SKM-1 (cell line): Measurements from ENCODE around the gene UMAD1.

Experiments
- DNase-seq: peaks from one replicate; lab custom pipeline; 2025; ENCODE audit not compliant: unreplicated experiment; lab: John Stamatoyannopoulos, UW

UMAD1 gene

DNA sequence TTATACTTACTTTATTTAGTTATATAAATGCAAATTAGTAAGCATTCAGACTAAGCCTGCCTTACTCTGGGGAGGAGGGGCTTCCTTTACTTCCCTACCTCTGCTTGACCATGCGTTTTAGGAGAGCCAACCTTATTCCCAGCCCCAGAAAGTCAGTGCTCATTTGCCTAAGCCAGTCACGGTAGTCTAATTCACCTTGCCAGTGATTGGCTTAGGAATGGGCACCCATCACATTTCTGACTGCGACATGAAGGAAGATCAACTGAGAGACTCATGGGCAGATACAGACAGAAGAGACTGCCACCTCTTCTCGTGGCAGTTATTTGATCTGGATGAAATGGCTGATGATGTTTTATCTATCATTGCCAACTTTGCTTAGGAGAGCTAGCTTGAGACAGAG lies 48.4 kb downstream of the UMAD1 start:
- no peak for DNase-seq

DNA sequence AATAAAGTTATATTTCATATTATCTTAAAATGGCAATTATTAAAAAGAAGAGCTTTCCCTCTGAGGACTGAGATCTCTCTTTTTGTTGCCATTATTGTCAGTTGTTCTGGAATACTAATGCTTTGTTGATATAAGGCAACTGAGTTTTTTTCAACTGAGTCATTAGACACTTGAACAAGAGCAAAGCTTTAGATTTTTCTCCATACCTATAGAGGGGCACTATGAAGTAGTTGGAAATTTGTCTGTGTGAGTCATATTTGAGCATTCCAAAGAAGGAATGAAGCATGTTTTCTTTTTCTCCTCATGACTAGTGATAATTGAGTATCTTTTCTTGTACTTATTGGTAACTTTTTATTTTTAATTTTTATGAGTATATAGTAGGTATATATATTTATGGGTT lies 53.3 kb downstream of the UMAD1 start:
- DNase-seq: no peak

DNA sequence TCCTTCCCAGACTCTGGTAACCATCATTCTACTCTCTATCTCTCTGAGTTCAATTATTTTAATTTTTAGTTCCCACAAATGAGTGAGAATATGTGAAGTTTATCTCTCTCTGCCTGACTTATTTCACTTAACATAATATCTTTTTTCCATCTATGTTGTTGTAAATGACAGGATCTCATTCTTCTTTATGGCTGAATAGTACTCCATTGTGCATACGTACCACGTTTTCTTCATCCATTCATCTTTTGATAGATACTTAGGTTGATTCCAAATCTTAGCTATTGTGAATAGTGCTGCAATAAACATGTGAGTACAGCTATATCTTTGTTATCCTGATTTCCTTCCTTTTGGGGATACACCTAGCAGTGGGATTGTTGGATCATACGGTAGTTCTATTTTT lies 54.0 kb downstream of the UMAD1 start:
- no peak for DNase-seq

DNA sequence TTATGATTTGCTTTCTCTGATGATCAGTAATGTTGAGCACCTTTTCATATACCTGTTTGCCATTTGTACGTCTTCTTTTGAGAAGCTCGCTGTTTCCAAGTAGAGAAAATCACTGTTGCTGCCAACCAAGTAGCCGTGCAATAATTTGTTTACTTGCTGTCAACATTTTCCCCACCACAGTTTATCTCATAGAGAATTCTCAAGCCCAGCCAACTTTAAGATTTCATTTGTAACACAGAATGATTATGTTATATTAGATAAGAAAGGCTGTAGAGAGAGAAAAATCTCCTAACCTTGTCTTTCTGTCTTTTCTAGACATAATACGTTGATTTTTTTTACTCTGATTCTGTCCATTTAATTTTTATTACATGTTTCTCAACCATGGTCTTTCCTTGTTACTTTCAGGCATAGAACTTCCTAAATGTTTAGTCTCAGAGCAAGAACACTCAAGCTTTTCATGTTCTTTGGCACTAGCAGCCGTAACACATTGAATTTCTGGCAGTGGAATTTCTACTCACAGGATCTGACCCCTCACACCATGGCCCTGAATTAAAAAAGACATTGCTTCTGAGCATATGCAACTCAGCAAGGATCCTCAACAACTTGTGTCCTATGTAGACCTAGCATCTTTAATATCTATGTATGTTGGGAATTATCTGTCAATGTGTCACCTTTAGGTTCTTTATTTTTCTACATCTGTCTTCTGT lies 54.7 kb downstream of the UMAD1 start:
- DNase-seq: no peak

DNA sequence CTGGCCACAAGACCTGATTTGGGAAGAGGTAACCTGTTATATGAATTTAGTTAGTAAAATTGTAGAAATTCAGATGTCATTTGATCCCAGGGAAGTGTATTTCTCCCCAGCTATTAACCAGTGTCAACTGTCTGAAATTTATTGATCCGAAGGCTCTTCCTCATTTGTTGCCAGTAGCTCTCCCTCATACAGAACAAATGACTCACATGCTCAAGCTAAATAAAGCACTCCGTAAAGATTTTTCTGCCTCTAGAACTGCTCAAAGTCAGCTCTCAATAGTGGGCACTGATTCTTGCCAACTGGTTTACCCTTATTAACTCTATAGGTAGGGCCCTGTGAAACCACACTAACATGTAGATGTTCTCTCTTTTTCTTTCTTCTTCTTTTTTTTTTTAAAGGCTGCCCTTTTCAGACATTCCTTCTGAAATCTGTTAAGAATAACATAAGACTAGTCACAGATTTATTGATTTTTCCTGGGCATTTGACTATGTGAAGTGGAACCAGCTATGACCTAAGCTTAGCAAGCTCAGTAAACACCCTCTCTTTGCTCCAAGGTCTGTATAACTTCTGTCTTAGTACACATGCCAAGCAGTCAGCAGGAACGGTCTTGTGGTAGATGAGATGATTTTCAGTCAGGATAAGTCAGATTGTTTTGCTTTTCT lies 56.0 kb downstream of the UMAD1 start:
- DNase-seq: no peak

DNA sequence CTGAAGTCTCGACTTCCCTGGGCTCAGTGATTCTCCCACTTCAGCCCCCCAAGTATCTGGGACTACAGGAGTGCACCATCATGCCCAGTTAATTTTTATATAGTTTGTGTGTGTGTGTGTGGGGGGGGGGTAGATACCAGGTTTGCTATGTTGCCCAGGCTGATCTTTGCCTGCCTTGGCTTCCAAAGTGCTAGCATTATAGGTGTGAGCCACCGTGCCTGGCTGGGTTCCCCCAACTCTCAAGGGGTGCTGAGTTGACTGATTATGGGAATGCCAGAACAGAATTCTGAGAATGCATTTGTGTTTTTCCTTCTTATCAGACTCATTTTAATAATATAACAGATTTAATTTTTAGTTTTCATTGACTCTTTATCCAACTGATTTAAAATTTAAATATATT lies 58.4 kb downstream of the UMAD1 start:
- no peak for DNase-seq

DNA sequence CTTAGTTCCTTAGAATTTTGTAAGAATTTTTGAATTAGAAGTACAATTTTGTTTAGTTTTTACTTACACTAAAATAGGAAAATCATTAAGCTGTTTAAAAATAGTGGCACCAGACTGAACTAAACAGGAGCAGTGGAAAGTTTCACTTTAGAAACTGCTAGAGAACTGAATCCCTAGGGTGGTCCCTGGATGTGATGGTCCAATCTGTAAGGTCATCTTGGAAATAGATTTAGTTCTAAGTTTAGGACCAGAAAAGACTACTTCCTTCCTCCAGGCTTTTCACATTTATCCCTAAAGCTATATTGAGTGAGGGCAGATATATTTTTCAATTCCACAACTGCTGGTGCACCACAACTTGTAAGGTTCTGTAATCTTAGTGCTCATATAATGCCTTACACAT lies 58.8 kb downstream of the UMAD1 start:
- DNase-seq: no peak

DNA sequence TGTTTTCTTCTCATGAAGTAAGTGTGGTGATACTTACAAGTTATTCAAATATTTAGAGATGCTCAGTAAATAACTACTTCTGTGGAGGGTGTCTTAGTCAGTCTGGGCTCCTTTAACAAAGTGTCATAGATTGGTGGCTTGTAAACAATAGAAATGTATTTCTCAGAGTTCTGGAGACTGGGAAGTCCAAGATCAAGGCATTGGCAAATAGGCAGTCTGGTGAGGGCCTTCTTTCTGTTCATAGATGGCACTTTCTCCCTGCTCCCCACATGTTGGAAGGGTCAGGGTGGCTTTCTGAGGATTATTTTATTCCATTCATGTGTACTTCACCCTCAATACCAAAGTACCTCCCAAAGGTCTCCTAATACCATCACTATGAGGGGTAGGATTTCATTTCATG lies 59.4 kb downstream of the UMAD1 start:
- DNase-seq: no peak

DNA sequence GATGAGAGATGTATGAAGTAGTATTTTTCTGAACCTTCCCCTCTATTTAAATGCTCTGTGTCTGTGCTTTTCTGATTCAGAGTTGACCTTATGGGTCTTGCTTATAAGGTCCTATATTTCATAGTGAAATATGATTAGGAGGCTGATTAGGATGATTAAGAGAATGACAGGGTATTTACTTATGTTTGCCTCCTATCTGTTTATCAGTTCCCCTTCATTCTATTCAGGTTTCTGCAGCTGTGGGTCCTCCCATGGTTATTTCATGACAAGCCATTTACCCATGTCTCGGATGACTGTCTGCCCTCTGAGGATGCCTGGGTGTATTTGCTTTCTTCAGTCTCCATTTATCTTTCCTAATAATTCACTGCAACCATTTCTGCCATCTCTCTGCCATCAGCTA lies 61.0 kb downstream of the UMAD1 start:
- DNase-seq: no peak

DNA sequence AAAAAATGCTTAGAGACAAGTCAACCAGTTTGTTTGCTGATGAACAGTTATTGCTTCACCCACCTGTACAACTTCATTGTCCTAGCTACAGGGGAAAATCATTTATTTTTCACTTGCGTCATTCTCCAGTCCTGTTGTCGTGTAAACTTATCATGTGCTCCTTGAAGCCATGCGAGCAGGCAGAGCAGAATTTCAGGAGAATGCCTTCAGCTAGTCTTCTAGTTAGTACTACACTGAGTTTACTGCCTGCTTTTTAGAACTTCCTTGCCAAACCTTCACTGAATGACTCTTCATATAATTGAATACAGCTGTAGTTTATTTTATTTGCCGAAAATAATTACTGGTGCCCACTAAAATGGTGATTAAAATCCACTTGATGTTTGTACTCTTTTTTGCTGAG lies 62.3 kb downstream of the UMAD1 start:
- DNase-seq: no peak

DNA sequence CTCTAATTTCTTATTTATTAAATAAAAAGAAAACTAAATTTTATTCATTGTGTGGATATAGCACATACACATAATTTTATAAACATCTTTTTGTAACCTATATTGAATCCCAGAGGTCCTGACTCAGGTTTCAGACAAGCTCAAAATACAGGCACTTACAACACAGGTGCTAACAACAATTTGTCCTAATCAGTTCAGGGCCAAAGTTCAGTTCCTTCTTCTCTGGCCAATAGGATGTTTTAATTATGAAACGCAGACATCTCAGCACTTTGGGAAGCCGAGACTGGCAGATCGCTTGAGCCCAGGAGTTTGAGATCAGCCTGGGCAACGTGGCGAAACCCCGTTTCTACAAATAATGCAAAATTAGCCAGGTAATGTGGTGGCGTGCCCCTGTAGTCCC lies 62.9 kb downstream of the UMAD1 start:
- no peak for DNase-seq

DNA sequence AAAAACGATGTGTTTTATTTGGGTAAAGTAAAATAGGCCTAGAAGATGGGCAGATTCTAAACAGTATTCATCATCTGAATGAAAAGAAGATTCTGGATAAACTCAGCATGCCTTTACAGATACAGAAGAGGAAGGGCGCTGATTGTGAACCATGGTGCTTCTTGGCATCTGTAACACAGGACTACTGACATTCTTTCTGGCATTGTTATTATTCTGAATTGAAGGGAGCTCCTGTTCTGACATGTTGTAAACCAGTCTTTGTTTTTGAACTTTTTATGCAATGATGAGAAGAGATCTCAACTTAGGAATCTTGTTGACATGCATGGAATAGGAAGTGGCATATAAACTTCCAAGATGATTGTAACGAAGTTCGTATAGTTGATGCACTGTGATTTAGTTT lies 64.3 kb downstream of the UMAD1 start:
- no peak for DNase-seq

DNA sequence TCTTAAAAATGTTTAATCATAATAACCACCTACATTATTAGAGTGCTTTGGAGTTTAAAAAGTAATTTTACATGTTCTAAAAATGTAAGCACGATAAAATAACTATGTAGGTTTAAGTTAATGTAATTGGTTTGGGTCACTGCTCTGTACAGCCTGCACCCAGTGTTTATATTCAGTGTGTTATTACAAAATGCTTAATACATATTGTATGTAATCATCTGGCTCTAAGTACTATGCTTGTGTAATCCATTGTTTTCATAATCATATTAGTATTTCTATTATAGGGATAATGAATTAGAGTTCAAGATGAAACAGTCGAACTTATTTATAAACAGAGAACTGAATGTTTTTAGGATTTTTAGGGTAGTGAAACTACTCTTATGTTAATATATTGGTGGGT lies 64.8 kb downstream of the UMAD1 start:
- DNase-seq: no peak

DNA sequence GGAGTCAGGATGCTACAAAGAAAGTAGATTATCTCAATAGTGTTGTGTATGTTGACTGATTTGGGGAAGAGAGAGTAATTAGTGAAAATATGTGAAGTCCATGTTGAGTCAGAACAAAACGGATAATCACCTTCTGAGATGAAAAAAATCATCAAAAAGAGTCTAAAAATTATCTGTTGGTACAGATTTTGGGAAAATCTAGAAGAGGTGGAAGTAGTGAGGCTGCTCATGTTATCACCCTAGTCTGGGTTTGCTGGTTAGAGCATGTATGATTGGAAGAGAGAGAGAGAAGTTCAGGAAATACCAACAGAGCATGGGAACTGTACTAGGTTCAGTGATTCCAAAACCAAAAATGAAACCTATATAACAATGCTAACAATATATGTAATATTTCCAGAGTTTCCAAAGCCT lies 65.6 kb downstream of the UMAD1 start:
- DNase-seq: no peak

DNA sequence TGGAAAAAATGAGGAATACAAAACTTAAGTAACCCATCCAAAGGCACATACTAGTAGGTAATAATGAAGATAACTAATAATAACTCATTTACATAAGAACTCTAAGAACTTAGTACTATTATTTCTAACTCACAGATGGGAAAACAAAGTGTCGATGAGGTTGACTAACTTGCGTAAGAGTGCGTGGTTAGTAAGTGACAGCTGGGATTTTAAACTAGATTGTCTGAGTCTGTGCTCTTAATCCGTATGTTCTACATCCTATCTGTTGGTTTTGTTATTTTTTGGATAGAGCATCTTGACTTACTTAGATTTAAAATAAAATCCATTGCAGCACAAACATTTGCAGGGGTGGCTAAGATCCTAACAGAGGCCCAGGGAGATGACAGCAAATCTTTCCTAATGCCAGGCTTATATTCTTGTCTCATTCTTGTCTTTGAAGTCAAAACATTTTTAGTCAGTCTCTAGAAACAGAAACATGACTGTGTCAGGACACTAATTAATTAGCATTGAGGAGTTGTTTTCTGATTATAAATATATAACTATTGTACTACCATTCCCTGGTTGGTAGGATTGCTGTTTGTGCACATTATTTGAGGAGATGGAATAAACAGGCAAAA lies 66.1 kb downstream of the UMAD1 start:
- DNase-seq: no peak

DNA sequence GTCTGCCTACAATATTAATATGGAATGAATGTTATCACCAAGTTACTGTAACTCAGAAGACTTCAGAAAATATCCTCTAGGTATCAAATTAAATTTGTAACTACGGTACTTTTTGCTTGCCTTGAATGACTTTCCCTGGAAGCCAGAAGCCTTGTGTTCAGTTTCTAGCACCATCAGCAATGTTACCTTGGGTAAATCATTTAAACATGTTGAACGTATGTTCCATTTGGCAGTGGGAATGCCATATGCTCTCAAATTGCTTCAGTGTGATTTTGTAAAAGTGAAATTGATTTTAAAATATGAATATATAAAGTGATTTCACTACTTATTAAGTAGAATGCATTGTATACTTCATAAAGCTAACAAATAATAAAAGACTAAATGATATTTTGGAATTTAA lies 66.7 kb downstream of the UMAD1 start:
- DNase-seq: no peak

DNA sequence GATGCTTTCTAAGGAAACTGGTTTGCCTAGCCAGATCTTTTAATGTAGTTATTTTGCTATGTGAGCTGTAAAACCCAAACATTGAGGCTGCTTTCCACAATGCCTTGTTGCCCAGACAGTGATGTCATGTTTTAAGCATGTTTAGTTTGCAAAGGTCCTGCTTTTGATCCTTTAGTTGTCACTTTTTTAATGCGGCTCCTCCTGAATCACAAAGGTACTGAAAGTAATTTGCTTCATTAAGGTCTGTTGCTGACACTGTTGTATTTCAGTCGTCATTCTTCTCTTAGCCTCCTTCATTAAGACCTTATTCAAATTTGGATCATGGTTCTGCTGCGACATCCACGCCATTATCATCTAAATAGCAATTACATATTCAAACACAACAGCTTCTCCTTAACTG lies 67.3 kb downstream of the UMAD1 start:
- DNase-seq: no peak

DNA sequence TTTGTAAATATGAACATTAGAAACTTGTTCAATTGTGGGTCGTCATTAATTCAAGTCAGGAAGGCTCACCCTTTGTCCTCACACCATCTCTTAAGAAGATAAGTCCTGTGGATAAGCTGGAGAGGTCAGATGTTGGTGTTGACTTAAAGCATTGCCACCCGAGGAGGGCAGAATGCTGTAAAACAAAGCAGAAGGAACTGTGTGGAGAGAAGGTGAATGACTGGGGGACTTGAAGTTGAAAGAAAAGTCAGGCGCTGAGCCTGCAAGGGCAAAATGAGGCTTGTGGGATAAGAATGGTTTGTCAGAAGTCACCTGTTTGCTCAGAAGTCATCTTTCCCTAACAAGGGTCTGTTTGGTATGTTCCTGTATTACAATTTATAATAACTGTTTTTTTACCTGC lies 68.7 kb downstream of the UMAD1 start:
- no peak for DNase-seq

DNA sequence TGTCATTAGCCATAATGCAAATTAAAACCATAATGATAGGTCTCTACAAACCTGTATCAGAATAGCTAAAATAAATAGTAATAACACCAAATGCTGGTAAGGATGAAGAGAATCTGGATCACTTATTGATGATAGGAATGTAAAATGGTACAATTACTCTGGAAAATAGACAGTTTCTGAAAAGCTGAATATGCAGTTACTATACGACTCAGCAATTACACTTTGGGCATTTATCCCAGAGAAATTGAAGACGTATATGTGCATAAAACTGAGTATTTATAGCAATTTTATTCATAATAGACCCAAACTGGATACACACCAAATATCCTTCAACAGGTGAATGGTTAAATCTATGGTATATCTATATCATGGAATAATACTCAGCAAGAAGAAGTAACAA lies 69.9 kb downstream of the UMAD1 start:
- DNase-seq: no peak

DNA sequence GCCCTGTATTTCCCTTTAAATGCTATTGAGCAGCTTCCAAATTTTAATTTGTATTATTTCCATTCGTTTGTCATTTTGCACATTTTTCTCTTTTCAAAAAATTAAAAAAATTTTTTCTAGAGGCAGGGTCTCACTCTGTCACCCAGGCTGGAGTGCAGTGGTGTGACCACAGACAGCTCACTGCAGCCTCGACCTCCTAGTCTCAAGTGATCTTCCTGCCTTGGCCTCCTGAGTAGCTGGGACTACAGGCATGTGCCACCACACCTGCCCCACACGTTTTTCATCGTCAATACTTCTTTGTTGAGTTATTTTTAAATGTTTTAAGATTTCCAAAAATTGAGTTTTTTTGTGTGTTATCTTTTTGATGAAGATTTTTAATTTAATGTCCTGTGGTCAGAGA lies 73.2 kb downstream of the UMAD1 start:
- DNase-seq: no peak

DNA sequence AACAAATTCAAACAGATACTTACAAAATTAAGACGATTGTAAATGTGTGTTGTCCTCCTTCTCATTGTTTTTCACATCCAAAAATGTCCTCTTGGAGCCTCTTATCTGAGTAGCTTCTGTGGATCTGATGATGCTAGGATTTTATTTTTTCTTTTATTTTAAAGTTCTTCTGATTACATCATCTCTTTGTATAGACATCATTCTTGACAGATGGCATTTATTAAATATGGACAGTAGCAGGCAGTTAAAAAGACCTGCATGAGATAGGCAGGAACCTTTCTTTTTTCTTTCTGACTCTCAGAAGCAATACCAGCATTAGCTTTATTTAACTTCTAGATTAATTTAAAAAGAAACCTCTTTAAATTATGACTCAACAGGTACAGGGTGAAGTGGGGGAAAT lies 77.9 kb downstream of the UMAD1 start, which contains the start of gene RPA3:
TSS of gene RPA3 (minus strand) at position 116 of the 400 bp plus-strand sequence. CDS start 78,189 bp downstream, outside the sequence.
- DNase-seq: no peak

DNA sequence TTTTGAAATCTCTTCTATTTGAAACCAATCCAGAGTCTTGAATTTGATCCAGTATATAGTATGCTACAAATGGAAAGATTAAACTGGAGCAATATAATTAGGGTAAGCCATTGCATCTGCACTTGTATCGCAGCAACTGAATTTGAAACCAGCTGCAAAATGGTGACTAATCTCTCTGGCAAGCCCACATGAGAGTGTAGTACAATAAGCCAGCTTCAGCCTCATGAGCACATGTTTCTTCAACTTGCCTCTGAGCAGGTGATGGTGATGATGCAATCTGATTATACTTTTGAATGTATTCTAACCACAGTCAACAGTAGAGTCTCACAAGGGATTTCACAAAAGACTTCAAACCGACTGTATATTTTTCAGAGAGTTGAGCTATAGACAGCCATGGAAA lies 78.7 kb downstream of the UMAD1 start:
- DNase-seq: no peak

DNA sequence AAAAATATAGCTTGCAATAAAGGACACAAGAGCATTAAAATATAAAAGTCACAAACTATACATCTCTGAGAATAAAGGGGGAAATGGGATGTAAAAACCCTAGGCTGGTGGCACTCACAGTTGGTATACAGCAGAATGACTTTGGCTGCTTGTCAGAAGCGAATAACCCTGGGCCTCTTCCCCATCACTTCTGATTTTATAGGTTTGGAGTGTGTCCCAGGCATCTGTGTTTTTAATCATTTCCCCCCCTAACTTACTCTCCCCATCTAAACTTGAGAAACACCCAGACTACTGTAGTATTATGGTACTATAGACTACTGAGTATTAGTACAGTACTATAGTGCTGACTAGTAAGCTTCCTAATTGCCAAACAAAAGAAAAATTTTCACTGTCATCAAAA lies 79.6 kb downstream of the UMAD1 start:
- DNase-seq: no peak
